Measurements from ENCODE around the gene YKT6.
"Not testable (repeated sequence)": the region's sequence is repeated elsewhere in the genome, so short reads cannot be mapped to it uniquely, and the experiment has no call there.

DNA sequence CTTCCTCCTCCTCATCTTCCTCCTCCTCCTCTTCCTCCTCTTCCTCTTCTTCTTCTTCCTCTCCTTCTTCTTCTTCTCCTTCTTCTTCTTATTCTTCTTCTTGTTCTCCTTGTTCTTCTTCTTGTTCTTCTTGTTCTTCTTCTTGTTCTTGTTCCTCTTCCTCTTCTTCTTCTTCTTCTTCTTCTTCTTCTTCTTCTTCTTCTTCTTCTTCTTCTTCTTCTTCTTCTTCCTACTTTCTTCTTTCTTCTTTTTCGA is 26.2 kb upstream of the YKT6 start:
- TF ChIP-seq, protein P1, sequence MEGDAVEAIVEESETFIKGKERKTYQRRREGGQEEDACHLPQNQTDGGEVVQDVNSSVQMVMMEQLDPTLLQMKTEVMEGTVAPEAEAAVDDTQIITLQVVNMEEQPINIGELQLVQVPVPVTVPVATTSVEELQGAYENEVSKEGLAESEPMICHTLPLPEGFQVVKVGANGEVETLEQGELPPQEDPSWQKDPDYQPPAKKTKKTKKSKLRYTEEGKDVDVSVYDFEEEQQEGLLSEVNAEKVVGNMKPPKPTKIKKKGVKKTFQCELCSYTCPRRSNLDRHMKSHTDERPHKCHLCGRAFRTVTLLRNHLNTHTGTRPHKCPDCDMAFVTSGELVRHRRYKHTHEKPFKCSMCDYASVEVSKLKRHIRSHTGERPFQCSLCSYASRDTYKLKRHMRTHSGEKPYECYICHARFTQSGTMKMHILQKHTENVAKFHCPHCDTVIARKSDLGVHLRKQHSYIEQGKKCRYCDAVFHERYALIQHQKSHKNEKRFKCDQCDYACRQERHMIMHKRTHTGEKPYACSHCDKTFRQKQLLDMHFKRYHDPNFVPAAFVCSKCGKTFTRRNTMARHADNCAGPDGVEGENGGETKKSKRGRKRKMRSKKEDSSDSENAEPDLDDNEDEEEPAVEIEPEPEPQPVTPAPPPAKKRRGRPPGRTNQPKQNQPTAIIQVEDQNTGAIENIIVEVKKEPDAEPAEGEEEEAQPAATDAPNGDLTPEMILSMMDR (IDR thresholded peaks at IDR 0.05; ENCODE audit: extremely low read depth in 1 of 2, insufficient read depth in 1 of 2, low read depth in 1 of 2, low read length in 2 of 2): not testable (repeated sequence)
- TF ChIP-seq EZH2 (IDR thresholded peaks at IDR 0.05; ENCODE audit: borderline replicate concordance, low read depth, low read length, severe bottlenecking); POLR2A (IDR thresholded peaks at IDR 0.05; ENCODE audit: low read depth, low read length): not testable (repeated sequence)

Measured in endothelial cell of umbilical vein (primary cell).